Peyer's patch (tissue), 4 donors: ENCODE data around the gene NCAPG2.

ENCODE experiments used
- CTCF ChIP-seq, 6 experiments: fragments of 450-650 bp in 4 of 6; fragments of 200-600 bp in 2 of 6; sonication (generic) in 1 of 6; IDR thresholded peaks; one replicate each; pipeline ENCODE4 v1.5.1; 2017 to 2019; ENCODE audit warnings: antibody characterized with exemption in 6 of 6, mild to moderate bottlenecking in 3 of 6, moderate library complexity in 1 of 6
- POLR2A ChIP-seq, 2 donors: fragments of 450-650 bp; IDR thresholded peaks; one replicate each; pipeline ENCODE4 v1.5.1; 2017; ENCODE audit warnings: antibody characterized with exemption in 2 of 2, mild to moderate bottlenecking in 2 of 2, moderate library complexity in 2 of 2

- TF ChIP-seq POLR2A (IDR thresholded peaks at IDR 0.05) (no peak), CTCF (IDR thresholded peaks at IDR 0.05) (no peak)
These were observed 2.3 kb upstream of the NCAPG2 start for GRCh38 chr7:158706710-158707590.
